Left lung (tissue), 10 donors: ENCODE measurements around the gene CPXM2. TPM values are rescaled to one million over a fixed set of nuclear protein-coding genes. Genes with fewer than 3 reads are reported as not detected.

Source experiments
- ATAC-seq: fragments of 200-7000 bp; cut with Tn5 transposase; one replicate; pipeline ENCODE4 v1.9.1; 2020; ENCODE audit warnings: moderate library complexity
- DNase-seq, 4 donors: peaks; one replicate each; pipeline ENCODE4 v3.0.0-alpha.2; 2013 to 2020
- H3K27ac ChIP-seq, 2 donors: fragments of 200-600 bp; sonication (generic) in 1 of 2; one replicate each; pipeline versions ENCODE4 v1.5.0 to v1.8.0; 2020 to 2021
- H3K27me3 ChIP-seq, 2 donors: fragments of 200-600 bp; sonication (generic) in 1 of 2; one replicate each; pipeline versions ENCODE4 v1.5.0 to v1.8.0; 2020 to 2021
- H3K36me3 ChIP-seq, 2 donors: fragments of 200-600 bp; sonication (generic) in 1 of 2; one replicate each; pipeline versions ENCODE4 v1.5.0 to v1.8.0; 2020 to 2021
- H3K4me1 ChIP-seq, 2 donors: fragments of 200-600 bp; one replicate each; pipeline ENCODE4 v1.8.0; 2021
- H3K4me3 ChIP-seq, 2 donors: fragments of 200-600 bp; sonication (generic) in 1 of 2; one replicate each; pipeline versions ENCODE4 v1.5.0 to v1.8.0; 2020 to 2021; ENCODE audit warnings: mild to moderate bottlenecking in 1 of 2
- H3K9me3 ChIP-seq, 2 donors: fragments of 200-600 bp; sonication (generic) in 1 of 2; one replicate each; pipeline versions ENCODE4 v1.5.0 to v1.8.0; 2020 to 2021
- CTCF ChIP-seq, 2 donors: fragments of 200-600 bp; sonication (generic) in 1 of 2; IDR thresholded peaks; one replicate each; pipeline versions ENCODE4 v1.5.0 to v1.8.0; 2021; ENCODE audit warnings: antibody characterized with exemption in 2 of 2
- intact Hi-C, 2 donors: fragments of 100-400 bp; cut with DNase I; formaldehyde crosslinking; loops; one replicate each; pipeline versions ENCODE4 v1.11.2 to v1.14.2; 2022
- polyA plus RNA-seq, 6 donors: library from polyadenylated mRNA; unstranded; fragments of 120-200 nt; gene quantifications; one replicate each; pipeline ENCODE4 v1.2.1, GENCODE V29; 2013; ENCODE audit not compliant: insufficient read length in 6 of 6
- total RNA-seq, 2 donors: library from RNA; stranded (reverse); fragmentation: NEBNext Ultra II Directional; extraction: Animal tissue kit (Norgen Biotek cat#: 25700); gene quantifications; one replicate each; pipeline ENCODE4 v1.2.1, GENCODE V29; 2021
- donor health status: DM: no; HTN: yes; CAD: no.
- donor health status: DM: no; HTN: no; CAD: no.

Gene CPXM2
- total and polyA plus RNA-seq, 8 donors = 1.5 to 6.5 (median 2.6) TPM

GRCh38 chr10:123798856-123799255 is 92.8 kb downstream of the CPXM2 start:
- Histone ChIP-seq H3K36me3 (no peaks in the 10 kb centered on the region), H3K27me3 (peaks cover 0 to 11% of the 10 kb centered on the region in 2 donors), H3K27ac (no peak overlapping the region), H3K4me3 (no peak overlapping the region), H3K9me3 (no peaks in the 10 kb centered on the region), H3K4me1 (no peaks in the 10 kb centered on the region)
- no peak for TF ChIP-seq CTCF (IDR thresholded peaks at IDR 0.05)
- ATAC-seq (no peak), DNase-seq (no peak)
- intact Hi-C loops = no loop called here

GRCh38 chr10:123797813-123798212 is 93.8 kb downstream of the CPXM2 start:
- Histone ChIP-seq H3K27me3 (peaks cover 0 to 7% of the 10 kb centered on the region in 2 donors), H3K4me3 (no peak overlapping the region), H3K4me1 (no peaks in the 10 kb centered on the region), H3K27ac (no peak overlapping the region), H3K9me3 (no peaks in the 10 kb centered on the region), H3K36me3 (no peaks in the 10 kb centered on the region)
- TF ChIP-seq CTCF (IDR thresholded peaks at IDR 0.05) = no peak
- ATAC-seq = no peak
- intact Hi-C loops = no loop called here
- DNase-seq = no peak

- no peak overlapping the region for H3K27ac ChIP-seq
- intact Hi-C loops = no loop called here
- H3K4me3 ChIP-seq = no peak overlapping the region
- H3K4me1 ChIP-seq = no peaks in the 10 kb centered on the region
- ATAC-seq (no peak), DNase-seq (no peak)
- no peak for TF ChIP-seq CTCF (IDR thresholded peaks at IDR 0.05)
- H3K9me3 ChIP-seq = no peaks in the 10 kb centered on the region
- H3K27me3 ChIP-seq = peaks cover 0 to 2% of the 10 kb centered on the region in 2 donors
- H3K36me3 ChIP-seq = no peaks in the 10 kb centered on the region
Measured at GRCh38 chr10:123796736-123797135, 94.9 kb downstream of the CPXM2 start.

- H3K4me1 ChIP-seq = no peaks in the 10 kb centered on the region
- no peak overlapping the region for H3K27ac ChIP-seq
- H3K36me3 ChIP-seq = no peaks in the 10 kb centered on the region
- no peak for TF ChIP-seq CTCF (IDR thresholded peaks at IDR 0.05)
- no peak overlapping the region for H3K4me3 ChIP-seq
- H3K27me3 ChIP-seq = no peaks in the 10 kb centered on the region
- intact Hi-C loops = no loop called here
- DNase-seq (no peak), ATAC-seq (no peak)
- no peaks in the 10 kb centered on the region for H3K9me3 ChIP-seq
Measured at GRCh38 chr10:123795846-123796590, 95.6 kb downstream of the CPXM2 start.

GRCh38 chr10:123795196-123795780 is 96.3 kb downstream of the CPXM2 start:
- TF ChIP-seq CTCF (IDR thresholded peaks at IDR 0.05) = no peak
- ATAC-seq (no peak), DNase-seq (no peak)
- no peaks in the 10 kb centered on the region for H3K4me1 ChIP-seq
- H3K9me3 ChIP-seq = no peaks in the 10 kb centered on the region
- no peak overlapping the region for H3K4me3 ChIP-seq
- no peaks in the 10 kb centered on the region for H3K27me3 ChIP-seq
- H3K36me3 ChIP-seq = no peaks in the 10 kb centered on the region
- intact Hi-C loops = no loop called here
- H3K27ac ChIP-seq = no peak overlapping the region
